SU-DHL-6 (cell line): ENCODE results near the gene KCNT2.

Experiments used
- H2AFZ ChIP-seq: fragments of 200-600 bp; sonication (generic); 2 replicates; pipeline ENCODE4 v1.6.1; 2014; ENCODE audit warnings: low read depth, mild to moderate bottlenecking, moderate library complexity, mixed read lengths, antibody characterized with exemption, low read length; ENCODE audit not compliant: severe bottlenecking
- H3F3A ChIP-seq: fragments of 200-600 bp; shearing (Covaris generic); 2 replicates; pipeline ENCODE4 v1.6.0; 2016; ENCODE audit warnings: antibody characterized with exemption, mild to moderate bottlenecking; ENCODE audit not compliant: insufficient read depth
- H3K27ac ChIP-seq: fragments of 200-600 bp; sonication (generic); 2 replicates; pipeline ENCODE4 v1.5.1; 2016; ENCODE audit warnings: low read depth, mild to moderate bottlenecking, low read length, moderate library complexity, mixed read lengths
- H3K27me3 ChIP-seq: fragments of 200-600 bp; sonication (generic), shearing (Covaris generic); 2 replicates; pipeline ENCODE4 v1.6.0; 2014; ENCODE audit warnings: mild to moderate bottlenecking, low read length
- H3K36me3 ChIP-seq: fragments of 200-600 bp; sonication (generic); 2 replicates; pipeline ENCODE4 v1.6.1; 2014; ENCODE audit warnings: mild to moderate bottlenecking, low read length, mixed read lengths
- H3K4me2 ChIP-seq: fragments of 300-600, 200-600 bp; shearing (Covaris generic), sonication (generic); 2 replicates; pipeline ENCODE4 v1.6.0; 2014; ENCODE audit warnings: low read length, low read depth, mild to moderate bottlenecking; ENCODE audit not compliant: poor library complexity, severe bottlenecking
- H3K4me3 ChIP-seq: fragments of 200-600 bp; sonication (generic); 2 replicates; pipeline ENCODE4 v1.5.1; 2014; ENCODE audit warnings: antibody characterized with exemption, low read length, mild to moderate bottlenecking, mixed read lengths; ENCODE audit not compliant: insufficient read depth, poor library complexity, severe bottlenecking
- H3K79me2 ChIP-seq: fragments of 200-600 bp; sonication (generic); 2 replicates; pipeline ENCODE4 v1.6.1; 2014; ENCODE audit warnings: mild to moderate bottlenecking, low read length, moderate library complexity; ENCODE audit not compliant: insufficient read depth
- H3K9ac ChIP-seq: fragments of 200-600 bp; sonication (generic); 2 replicates; pipeline ENCODE4 v1.7.0; 2014; ENCODE audit warnings: mild to moderate bottlenecking, low read length
- H3K9me2 ChIP-seq: fragments of 200-600 bp; sonication (generic); replicated peaks from 2 replicates; pipeline ENCODE4 v1.6.1; 2014; ENCODE audit warnings: low read length; ENCODE audit not compliant: insufficient read depth
- H3K9me3 ChIP-seq: fragments of 200-600 bp; sonication (generic); 2 replicates; pipeline ENCODE4 v1.6.1; 2014; ENCODE audit warnings: low read length, mixed read lengths; ENCODE audit not compliant: insufficient read depth
- H4K20me1 ChIP-seq: fragments of 200-600 bp; sonication (generic); 2 replicates; pipeline ENCODE4 v1.6.1; 2014; ENCODE audit warnings: low read depth, mild to moderate bottlenecking, antibody characterized with exemption, low read length, moderate library complexity, mixed read lengths
- CTCF ChIP-seq: fragments of 200-600 bp; sonication (generic); IDR thresholded peaks from one replicate; pipeline ENCODE4 v1.5.1; 2017; ENCODE audit warnings: antibody characterized with exemption, mild to moderate bottlenecking, low read length, moderate library complexity; ENCODE audit not compliant: insufficient read depth, poor library complexity, severe bottlenecking
- EZH2phosphoT487 ChIP-seq: fragments of 200-600 bp; sonication (generic), shearing (Covaris generic); conservative IDR thresholded peaks from 2 replicates; pipeline ENCODE4 v1.6.1; 2018; ENCODE audit warnings: mild to moderate bottlenecking, antibody characterized with exemption, low read length, moderate library complexity, mixed read lengths

The KCNT2 gene

GRCh38 chr1:196545222-196545621 lies 63.0 kb downstream of the KCNT2 start:
- TF ChIP-seq CTCF (no peak), EZH2phosphoT487 (no peak)
- Histone ChIP-seq H3K27me3 (no peaks in the 10 kb centered on the region), H3K9ac (no peak overlapping the region), H3K9me3 (0 out of 2 replicates have a peak, but pooled peaks cover 4% of the 10 kb centered on the region), H2AFZ (no peak overlapping the region), H3K36me3 (no peaks in the 10 kb centered on the region), H4K20me1 (no peaks in the 10 kb centered on the region), H3K9me2 (no peaks in the 10 kb centered on the region), H3F3A (no peaks in the 10 kb centered on the region), H3K27ac (no peak overlapping the region), H3K4me3 (no peak overlapping the region), H3K4me2 (no peak overlapping the region), H3K79me2 (no peaks in the 10 kb centered on the region)

GRCh38 chr1:196544617-196545016 lies 63.6 kb downstream of the KCNT2 start:
- Histone ChIP-seq H3K9me3 (0 out of 2 replicates have a peak, but pooled peaks cover 6% of the 10 kb centered on the region), H3F3A (no peaks in the 10 kb centered on the region), H3K79me2 (no peaks in the 10 kb centered on the region), H3K27ac (no peak overlapping the region), H3K27me3 (no peaks in the 10 kb centered on the region), H3K9me2 (no peaks in the 10 kb centered on the region), H3K4me3 (no peak overlapping the region), H4K20me1 (no peaks in the 10 kb centered on the region), H2AFZ (peak overlapping the region; percentile 64), H3K9ac (no peak overlapping the region), H3K36me3 (no peaks in the 10 kb centered on the region), H3K4me2 (no peak overlapping the region)
- TF ChIP-seq EZH2phosphoT487 (no peak), CTCF (no peak)

- no peaks in the 10 kb centered on the region for H3F3A ChIP-seq
- no peaks in the 10 kb centered on the region for H4K20me1 ChIP-seq
- no peak overlapping the region for H3K4me3 ChIP-seq
- no peaks in the 10 kb centered on the region for H3K27me3 ChIP-seq
- TF ChIP-seq CTCF (no peak), EZH2phosphoT487 (no peak)
- no peaks in the 10 kb centered on the region for H3K36me3 ChIP-seq
- H3K9me3 ChIP-seq = 0 out of 2 replicates have a peak, but pooled peaks cover 6% of the 10 kb centered on the region
- H3K9me2 ChIP-seq = no peaks in the 10 kb centered on the region
- peak overlapping the region; percentile 21 for H2AFZ ChIP-seq
- H3K79me2 ChIP-seq = no peaks in the 10 kb centered on the region
- no peak overlapping the region for H3K9ac ChIP-seq
- peak overlapping the region; percentile 9 for H3K4me2 ChIP-seq
- no peak overlapping the region for H3K27ac ChIP-seq
These were observed 64.4 kb downstream of the KCNT2 start for GRCh38 chr1:196543833-196544232.
